IMR-90 (cell line): ENCODE data around the gene CTNND2. TPM values are rescaled to one million over a fixed set of nuclear protein-coding genes. Genes with fewer than 3 reads are reported as not detected.

Experiments used
- ATAC-seq: fragments of 200-7000 bp; cut with Tn5 transposase; 2 replicates; pipeline ENCODE4 v1.9.1; 2020; ENCODE audit warnings: low read depth, mild to moderate bottlenecking, moderate library complexity
- BruUV-seq: library from RNA; stranded (reverse); fragments of 400-500 nt; replicated peaks from 2 replicates; lab custom pipeline; 2021; lab: Mats Ljungman, UMichigan
- CTCF ChIA-PET: fragments of 300-600 bp; formaldehyde crosslinking; extraction: SDS; loops from one replicate; lab custom pipeline; 2021; ENCODE audit warnings: antibody characterized with exemption; lab: Yijun Ruan, JAX
- POLR2A ChIA-PET: fragments of 300-600 bp; sonication (Branson Sonifier 250); formaldehyde crosslinking; loops from one replicate; lab custom pipeline; 2022; ENCODE audit warnings: antibody characterized with exemption; ENCODE audit not compliant: unreplicated experiment; lab: Charles Lee
- DNase-seq: peaks from one replicate; pipeline ENCODE4 v3.0.0; 2013
- H2AFZ ChIP-seq: replicated peaks from 2 replicates; pipeline ENCODE3; 2013; ENCODE audit warnings: low read length, mild to moderate bottlenecking; ENCODE audit not compliant: poor library complexity
- H2AK5ac ChIP-seq: 2 replicates; pipeline ENCODE4 v1.6.1; 2013; ENCODE audit warnings: low read depth, low read length, inconsistent platforms
- H2AK9ac ChIP-seq: replicated peaks from 2 replicates; pipeline ENCODE3; 2013; ENCODE audit warnings: mild to moderate bottlenecking, low read depth, low read length, moderate library complexity; ENCODE audit not compliant: poor library complexity
- H2BK120ac ChIP-seq: 2 replicates; pipeline ENCODE4 v1.6.1; 2013; ENCODE audit warnings: low read depth, low read length, inconsistent platforms
- H2BK15ac ChIP-seq: 3 replicates; pipeline ENCODE4 v1.6.1; 2013; ENCODE audit warnings: low read depth, low read length, inconsistent platforms
- H2BK20ac ChIP-seq: 2 replicates; pipeline ENCODE4 v1.6.1; 2013; ENCODE audit warnings: low read depth, mild to moderate bottlenecking, inconsistent platforms, low read length, moderate library complexity
- H2BK5ac ChIP-seq: 2 replicates; pipeline ENCODE4 v1.6.1; 2013; ENCODE audit warnings: mild to moderate bottlenecking, low read depth, low read length, inconsistent platforms; ENCODE audit not compliant: poor library complexity, severe bottlenecking
- H3K14ac ChIP-seq: replicated peaks from 2 replicates; pipeline ENCODE4 v1.6.1; 2013; ENCODE audit warnings: low read depth, low read length, inconsistent platforms
- H3K18ac ChIP-seq: 2 replicates; pipeline ENCODE4 v1.6.1; 2013; ENCODE audit warnings: low read depth, low read length, control low read depth
- H3K23ac ChIP-seq: 2 replicates; pipeline ENCODE4 v1.6.1; 2013; ENCODE audit warnings: low read depth, low read length, inconsistent platforms
- H3K27ac ChIP-seq: 2 replicates; pipeline ENCODE4 v1.5.1; 2013; ENCODE audit warnings: mild to moderate bottlenecking, control low read depth, low read length; ENCODE audit not compliant: insufficient read depth
- H3K27me3 ChIP-seq: 2 replicates; pipeline ENCODE4 v1.6.1; 2013; ENCODE audit warnings: low read length; ENCODE audit not compliant: control insufficient read depth, insufficient read depth
- H3K36me3 ChIP-seq: 2 replicates; pipeline ENCODE4 v1.6.1; 2013; ENCODE audit warnings: low read length, mixed read lengths; ENCODE audit not compliant: control insufficient read depth, insufficient read depth
- H3K4ac ChIP-seq: 2 replicates; pipeline ENCODE4 v1.6.1; 2013; ENCODE audit warnings: low read depth, low read length, inconsistent platforms
- H3K4me1 ChIP-seq: 2 replicates; pipeline ENCODE4 v1.6.1; 2013; ENCODE audit warnings: low read length, mixed read lengths; ENCODE audit not compliant: control insufficient read depth, insufficient read depth
- H3K4me2 ChIP-seq: 2 replicates; pipeline ENCODE4 v1.6.1; 2013; ENCODE audit warnings: low read depth, mild to moderate bottlenecking, control low read depth, low read length, moderate library complexity
- H3K4me3 ChIP-seq: 2 replicates; pipeline ENCODE4 v1.5.1; 2013; ENCODE audit warnings: low read depth, mild to moderate bottlenecking, control low read depth, low read length, moderate library complexity; ENCODE audit not compliant: insufficient read depth
- H3K56ac ChIP-seq: 2 replicates; pipeline ENCODE4 v1.6.1; 2013; ENCODE audit warnings: low read length, inconsistent platforms; ENCODE audit not compliant: insufficient read depth; ENCODE audit errors: extremely low read depth
- H3K79me1 ChIP-seq, 2 experiments: 2 replicates each; pipeline ENCODE4 v1.6.1; 2013; ENCODE audit warnings: low read length in 2 of 2, inconsistent platforms in 1 of 2, low read depth in 1 of 2
- H3K9ac ChIP-seq: 2 replicates; pipeline ENCODE4 v1.6.1; 2013; ENCODE audit warnings: low read depth, low read length, control low read depth
- H3K9me1 ChIP-seq: 2 replicates; pipeline ENCODE4 v1.6.1; 2013; ENCODE audit warnings: low read length, inconsistent platforms; ENCODE audit not compliant: insufficient read depth
- H3K9me3 ChIP-seq: 2 replicates; pipeline ENCODE4 v1.6.1; 2013; ENCODE audit warnings: low read length; ENCODE audit not compliant: control insufficient read depth, insufficient read depth
- H4K20me1 ChIP-seq: 2 replicates; pipeline ENCODE4 v1.6.1; 2013; ENCODE audit warnings: low read length, inconsistent platforms; ENCODE audit not compliant: insufficient read depth
- H4K5ac ChIP-seq: 2 replicates; pipeline ENCODE4 v1.6.1; 2013; ENCODE audit warnings: mild to moderate bottlenecking, low read depth, low read length, control low read depth
- H4K8ac ChIP-seq, 2 experiments: 2 replicates each; pipeline ENCODE4 v1.6.1; 2013; ENCODE audit warnings: low read depth in 2 of 2, low read length in 2 of 2, control low read depth in 1 of 2, inconsistent platforms in 1 of 2
- H4K91ac ChIP-seq: 2 replicates; pipeline ENCODE4 v1.6.1; 2013; ENCODE audit warnings: low read depth, low read length, inconsistent platforms; ENCODE audit not compliant: insufficient read depth
- BHLHE40 ChIP-seq: fragments of 150-350 bp; IDR thresholded peaks from 2 replicates; pipeline ENCODE4 v1.6.1; 2016; ENCODE audit warnings: mild to moderate bottlenecking, low read depth, low read length
- CEBPB ChIP-seq: IDR thresholded peaks from 2 replicates; pipeline ENCODE4 v1.6.1; 2012; ENCODE audit warnings: low read depth, low read length, improper control_type of control experiment
- CHD1 ChIP-seq: IDR thresholded peaks from 2 replicates; pipeline ENCODE4 v1.6.1; 2012; ENCODE audit warnings: low read depth, low read length, improper control_type of control experiment
- CTCF ChIP-seq: conservative IDR thresholded peaks from 2 replicates; pipeline ENCODE4 v1.5.1; 2012; ENCODE audit warnings: mild to moderate bottlenecking, low read depth, low read length, improper control_type of control experiment
- FOS ChIP-seq: fragments of 150-350 bp; IDR thresholded peaks from 2 replicates; pipeline ENCODE4 v1.6.1; 2016; ENCODE audit warnings: low read depth, low read length
- MAFK ChIP-seq: IDR thresholded peaks from 2 replicates; pipeline ENCODE4 v1.6.1; 2012; ENCODE audit warnings: low read depth, low read length, improper control_type of control experiment
- MAZ ChIP-seq: IDR thresholded peaks from 2 replicates; pipeline ENCODE4 v1.6.1; 2012; ENCODE audit warnings: low read depth, mild to moderate bottlenecking, low read length, improper control_type of control experiment, moderate library complexity, borderline replicate concordance
- MXI1 ChIP-seq: IDR thresholded peaks from 2 replicates; pipeline ENCODE4 v1.6.1; 2012; ENCODE audit warnings: low read depth, mild to moderate bottlenecking, low read length, moderate library complexity, borderline replicate concordance
- NFE2L2 ChIP-seq: fragments of 150-350 bp; IDR thresholded peaks from 2 replicates; pipeline ENCODE4 v1.6.1; 2016; ENCODE audit warnings: low read depth, mild to moderate bottlenecking, low read length
- POLR2A ChIP-seq: IDR thresholded peaks from 2 replicates; pipeline ENCODE4 v1.6.1; 2012; ENCODE audit warnings: mild to moderate bottlenecking, low read depth, low read length
- RAD21 ChIP-seq: IDR thresholded peaks from 2 replicates; pipeline ENCODE4 v1.6.1; 2012; ENCODE audit warnings: low read length, improper control_type of control experiment
- RCOR1 ChIP-seq: IDR thresholded peaks from 2 replicates; pipeline ENCODE4 v1.6.1; 2012; ENCODE audit warnings: mild to moderate bottlenecking, low read length, improper control_type of control experiment; ENCODE audit not compliant: insufficient replicate concordance
- RFX5 ChIP-seq: IDR thresholded peaks from 2 replicates; pipeline ENCODE4 v1.8.0; 2012; ENCODE audit warnings: low read depth, mild to moderate bottlenecking, low read length, moderate library complexity
- SMC3 ChIP-seq: fragments of 150-350 bp; IDR thresholded peaks from 2 replicates; pipeline ENCODE4 v1.6.1; 2016; ENCODE audit warnings: low read depth, mild to moderate bottlenecking, antibody characterized with exemption, low read length, moderate library complexity
- WGBS, 2 experiments: methylation state at CpG; one replicate each; pipeline versions ENCODE4 v1.1.5 to v1.1.7; 2013; ENCODE audit warnings: missing lambda C conversion rate in 2 of 2; ENCODE audit not compliant: insufficient read length in 1 of 2; ENCODE audit errors: extremely low coverage in 2 of 2; 5-methylcytosine and 5-hydroxymethylcytosine counted together
- dilution Hi-C: fragments of 300-500 bp; cut with HindIII; formaldehyde crosslinking; loops from one replicate; pipeline ENCODE4 v1.14.3; 2018; ENCODE audit warnings: low sequenced_read_pairs; ENCODE audit not compliant: unreplicated experiment
- in situ Hi-C: fragments of 300-500 bp; cut with MboI; formaldehyde crosslinking; loops from 3 replicates; pipeline ENCODE4 v1.14.3; 2019; ENCODE audit warnings: low sequenced_read_pairs, inconsistent platforms, mixed read lengths
- intact Hi-C: fragments of 100-400 bp; cut with micrococcal nuclease; formaldehyde crosslinking; loops from 2 replicates; pipeline ENCODE4 v1.10.0; 2022
- polyA plus RNA-seq, 3 experiments: library from polyadenylated mRNA; depleted of rRNA; stranded (reverse); fragments of >200 nt; gene quantifications; 2 replicates each; pipeline ENCODE4 v1.2.3, GENCODE V29; 2012; ENCODE audit warnings: low replicate concordance in 1 of 3
- total RNA-seq: library from RNA; depleted of rRNA; stranded (reverse); fragments of >200 nt; gene quantifications from 2 replicates; pipeline ENCODE4 v1.2.3, GENCODE V29; 2012
- TF ChIP-seq, protein P1 (sequence below): fragments of 150-350 bp; IDR thresholded peaks from 2 replicates; pipeline ENCODE4 v1.6.1; 2016; ENCODE audit warnings: low read depth, mild to moderate bottlenecking, low read length, moderate library complexity, borderline replicate concordance
- TF ChIP-seq, protein P2 (sequence below): fragments of 150-350 bp; IDR thresholded peaks from 2 replicates; pipeline ENCODE4 v1.6.1; 2017; ENCODE audit warnings: mild to moderate bottlenecking, antibody characterized with exemption, low read length, low read depth

CTNND2 gene
- total and polyA plus RNA-seq, 2 of the 4 experiments (the other 2 are of a cell fraction), result not detected

GRCh38 chr5:11407556-11408145 lies 496.6 kb downstream of the CTNND2 start:
- Histone ChIP-seq H4K91ac (no peak overlapping the region), H3K4me1 (no peaks in the 10 kb centered on the region), H3K9me1 (no peaks in the 10 kb centered on the region), H3K4me2 (no peak overlapping the region), H2BK15ac (no peak overlapping the region), H4K20me1 (no peaks in the 10 kb centered on the region), H2BK120ac (no peak overlapping the region), H3K4me3 (no peak overlapping the region), H3K9ac (no peak overlapping the region), H3K27ac (no peak overlapping the region), H4K8ac (no peak overlapping the region), H3K18ac (no peak overlapping the region), H4K5ac (no peak overlapping the region), H2BK5ac (no peak overlapping the region), H2AFZ (no peak overlapping the region), H3K23ac (no peak overlapping the region), H3K14ac (no peak overlapping the region), H3K4ac (no peak overlapping the region), H2AK5ac (no peak overlapping the region), H2BK20ac (no peak overlapping the region), H3K79me1 (no peaks in the 10 kb centered on the region), H3K36me3 (no peaks in the 10 kb centered on the region), H3K56ac (no peak overlapping the region), H3K9me3 (no peaks in the 10 kb centered on the region), H2AK9ac (no peak overlapping the region), H3K27me3 (no peaks in the 10 kb centered on the region)
- CTCF ChIA-PET, result no interaction called here
- no peak for ATAC-seq
- dilution Hi-C loops, result no loop called here
- TF ChIP-seq POLR2A (no peak), BHLHE40 (no peak), RCOR1 (no peak), CHD1 (no peak), RFX5 (no peak), CTCF (no peak), SMC3 (no peak), NFE2L2 (no peak), MAFK (no peak), CEBPB (no peak), FOS (no peak), MAZ (no peak), RAD21 (no peak), MXI1 (no peak)
- TF ChIP-seq, protein P1, sequence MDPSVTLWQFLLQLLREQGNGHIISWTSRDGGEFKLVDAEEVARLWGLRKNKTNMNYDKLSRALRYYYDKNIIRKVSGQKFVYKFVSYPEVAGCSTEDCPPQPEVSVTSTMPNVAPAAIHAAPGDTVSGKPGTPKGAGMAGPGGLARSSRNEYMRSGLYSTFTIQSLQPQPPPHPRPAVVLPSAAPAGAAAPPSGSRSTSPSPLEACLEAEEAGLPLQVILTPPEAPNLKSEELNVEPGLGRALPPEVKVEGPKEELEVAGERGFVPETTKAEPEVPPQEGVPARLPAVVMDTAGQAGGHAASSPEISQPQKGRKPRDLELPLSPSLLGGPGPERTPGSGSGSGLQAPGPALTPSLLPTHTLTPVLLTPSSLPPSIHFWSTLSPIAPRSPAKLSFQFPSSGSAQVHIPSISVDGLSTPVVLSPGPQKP, result no peak
- TF ChIP-seq, protein P2, sequence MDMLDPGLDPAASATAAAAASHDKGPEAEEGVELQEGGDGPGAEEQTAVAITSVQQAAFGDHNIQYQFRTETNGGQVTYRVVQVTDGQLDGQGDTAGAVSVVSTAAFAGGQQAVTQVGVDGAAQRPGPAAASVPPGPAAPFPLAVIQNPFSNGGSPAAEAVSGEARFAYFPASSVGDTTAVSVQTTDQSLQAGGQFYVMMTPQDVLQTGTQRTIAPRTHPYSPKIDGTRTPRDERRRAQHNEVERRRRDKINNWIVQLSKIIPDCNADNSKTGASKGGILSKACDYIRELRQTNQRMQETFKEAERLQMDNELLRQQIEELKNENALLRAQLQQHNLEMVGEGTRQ, result no peak
- 100% methylated on average over 1 of the region's 5 CpGs; no CpG with 5 or more reads in 1 of the 2 experiments for WGBS, 2 experiments
- POLR2A ChIA-PET, result no interaction called here
- intact Hi-C loops, result no loop called here
- in situ Hi-C loops, result no loop called here
- no TSS peak for BruUV-seq
- no peak for DNase-seq
